Fibroblast of lung (primary cell): ENCODE measurements around the gene MYBL2. TPM values are rescaled to one million over a fixed set of nuclear protein-coding genes. Genes with fewer than 3 reads are reported as not detected.

Experiments used
- DNase-seq, 2 donors: peaks; one replicate each; pipeline versions ENCODE4 v3.0.0 to v3.0.0-alpha.2; 2010; ENCODE audit warnings: low read depth in 2 of 2
- H2AFZ ChIP-seq: 2 replicates; pipeline ENCODE4 v1.5.1; 2012; ENCODE audit warnings: low read length, control low read depth, inconsistent platforms
- H3K27ac ChIP-seq: 2 replicates; pipeline ENCODE4 v1.5.1; 2011; ENCODE audit warnings: low read length, control low read depth; ENCODE audit not compliant: insufficient read depth
- H3K27me3 ChIP-seq: 2 replicates; pipeline ENCODE4 v1.5.1; 2011; ENCODE audit warnings: mild to moderate bottlenecking, low read length; ENCODE audit not compliant: control insufficient read depth, insufficient read depth
- H3K36me3 ChIP-seq: 2 replicates; pipeline ENCODE4 v1.5.1; 2011; ENCODE audit warnings: low read length; ENCODE audit not compliant: control insufficient read depth, insufficient read depth
- H3K4me1 ChIP-seq: 2 replicates; pipeline ENCODE4 v1.5.1; 2011; ENCODE audit warnings: low read length; ENCODE audit not compliant: control insufficient read depth, insufficient read depth; ENCODE audit errors: extremely low read depth
- H3K4me2 ChIP-seq: 2 replicates; pipeline ENCODE4 v1.5.1; 2011; ENCODE audit warnings: low read length, control low read depth; ENCODE audit not compliant: insufficient read depth; ENCODE audit errors: extremely low read depth
- H3K4me3 ChIP-seq, 4 experiments: fragments of 200-600 bp in 1 of 4; sonication (generic) in 1 of 4; replicated peaks in 1 of 4; 2 replicates each; pipeline ENCODE4 v1.5.1; 2011 to 2016; ENCODE audit warnings: low read length in 4 of 4, low read depth in 3 of 4, mild to moderate bottlenecking in 3 of 4, control low read depth in 2 of 4, inconsistent platforms in 1 of 4, mixed read lengths in 1 of 4; ENCODE audit not compliant: insufficient read depth in 1 of 4; ENCODE audit errors: control extremely low read depth in 1 of 4
- H3K79me2 ChIP-seq: 2 replicates; pipeline ENCODE4 v1.5.1; 2012; ENCODE audit warnings: mild to moderate bottlenecking, low read length, inconsistent platforms; ENCODE audit not compliant: control insufficient read depth, insufficient read depth
- H3K9ac ChIP-seq: 2 replicates; pipeline ENCODE4 v1.5.1; 2011; ENCODE audit warnings: mild to moderate bottlenecking, low read length, control low read depth; ENCODE audit not compliant: insufficient read depth
- H3K9me3 ChIP-seq: 2 replicates; pipeline ENCODE4 v1.5.1; 2012; ENCODE audit warnings: low read depth, low read length; ENCODE audit not compliant: control insufficient read depth, insufficient read depth
- H4K20me1 ChIP-seq: 2 replicates; pipeline ENCODE4 v1.5.1; 2011; ENCODE audit warnings: low read length; ENCODE audit not compliant: control insufficient read depth, insufficient read depth; ENCODE audit errors: extremely low read depth
- CTCF ChIP-seq, 2 donors: IDR thresholded peaks in 1 of 2; conservative IDR thresholded peaks in 1 of 2; 1 replicate in 1 of 2; 2 replicates in 1 of 2; pipeline ENCODE4 v1.5.1; 2011 to 2012; ENCODE audit warnings: low read length in 2 of 2, control low read depth in 1 of 2, inconsistent platforms in 1 of 2, low read depth in 1 of 2, mild to moderate bottlenecking in 1 of 2
- EZH2 ChIP-seq: IDR thresholded peaks from 2 replicates; pipeline ENCODE4 v1.5.1; 2012; ENCODE audit warnings: low read length, control low read depth, mild to moderate bottlenecking; ENCODE audit errors: missing control alignments
- polyA plus RNA-seq, 2 donors: library from polyadenylated mRNA; depleted of rRNA in 1 of 2; stranded (reverse) in 1 of 2; unstranded in 1 of 2; fragments of >200 nt; gene quantifications; 2 replicates each; pipeline ENCODE4 v1.2.1, GENCODE V29; 2011 to 2012; ENCODE audit warnings: missing spikeins in 1 of 2
- total RNA-seq: library from RNA; depleted of rRNA; stranded (reverse); fragments of >200 nt; gene quantifications from 2 replicates; pipeline ENCODE4 v1.2.1, GENCODE V29; 2014

Gene MYBL2
- total and polyA plus RNA-seq, 2 donors (not counting 1 experiment from before 2014, with no cell fraction given): 1.2 to 2.7 TPM

GRCh38 chr20:43761386-43762340, 94.7 kb downstream of the MYBL2 start:
- no peak overlapping the region for H3K4me2 ChIP-seq
- peak in 1 of 2 donors; percentile 30 for DNase-seq
- H3K9me3 ChIP-seq: no peaks in the 10 kb centered on the region
- H3K27me3 ChIP-seq: peaks cover 2% of the 10 kb centered on the region
- H4K20me1 ChIP-seq: no peaks in the 10 kb centered on the region
- H3K27ac ChIP-seq: no peak overlapping the region
- H3K79me2 ChIP-seq: no peaks in the 10 kb centered on the region
- H3K4me3 ChIP-seq: no peak overlapping the region
- no peak for TF ChIP-seq EZH2
- TF ChIP-seq CTCF (conservative IDR thresholded peaks at IDR 0.05 in 1 of 2, IDR thresholded peaks at IDR 0.05 in 1 of 2; ENCODE audit: low read depth in 1 of 2, low read length in 2 of 2): no peak
- H3K9ac ChIP-seq: no peak overlapping the region
- no peak overlapping the region for H2AFZ ChIP-seq
- no peaks in the 10 kb centered on the region for H3K36me3 ChIP-seq
- H3K4me1 ChIP-seq: no peaks in the 10 kb centered on the region

GRCh38 chr20:43762911-43763310, 96.0 kb downstream of the MYBL2 start:
- no peak for DNase-seq
- H3K27ac ChIP-seq: no peak overlapping the region

More at GRCh38 chr20:43762911-43763310, 96.0 kb downstream of the MYBL2 start:
- H3K79me2 ChIP-seq: no peaks in the 10 kb centered on the region
- no peak for TF ChIP-seq EZH2
- TF ChIP-seq CTCF (conservative IDR thresholded peaks at IDR 0.05 in 1 of 2, IDR thresholded peaks at IDR 0.05 in 1 of 2; ENCODE audit: low read depth in 1 of 2, low read length in 2 of 2): no peak
- H3K9me3 ChIP-seq: no peaks in the 10 kb centered on the region
- H4K20me1 ChIP-seq: no peaks in the 10 kb centered on the region
- H3K4me1 ChIP-seq: no peaks in the 10 kb centered on the region
- no peak overlapping the region for H3K4me2 ChIP-seq
- H3K36me3 ChIP-seq: no peaks in the 10 kb centered on the region
- H2AFZ ChIP-seq: no peak overlapping the region
- no peak overlapping the region for H3K9ac ChIP-seq
- peaks cover 10% of the 10 kb centered on the region for H3K27me3 ChIP-seq
- H3K4me3 ChIP-seq: no peak overlapping the region
